HG03196 (cell line): Measurements from ENCODE around the gene CMTM6.
"Not testable (repeated sequence)": the region's sequence is repeated elsewhere in the genome, so short reads cannot be mapped to it uniquely, and the experiment has no call there.

Source experiments
- ATAC-seq: cut with Tn5 transposase; IDR thresholded peaks from one replicate; pipeline ENCODE4 v1.9.1; 2021; ENCODE audit not compliant: unreplicated experiment

CMTM6 gene

DNA sequence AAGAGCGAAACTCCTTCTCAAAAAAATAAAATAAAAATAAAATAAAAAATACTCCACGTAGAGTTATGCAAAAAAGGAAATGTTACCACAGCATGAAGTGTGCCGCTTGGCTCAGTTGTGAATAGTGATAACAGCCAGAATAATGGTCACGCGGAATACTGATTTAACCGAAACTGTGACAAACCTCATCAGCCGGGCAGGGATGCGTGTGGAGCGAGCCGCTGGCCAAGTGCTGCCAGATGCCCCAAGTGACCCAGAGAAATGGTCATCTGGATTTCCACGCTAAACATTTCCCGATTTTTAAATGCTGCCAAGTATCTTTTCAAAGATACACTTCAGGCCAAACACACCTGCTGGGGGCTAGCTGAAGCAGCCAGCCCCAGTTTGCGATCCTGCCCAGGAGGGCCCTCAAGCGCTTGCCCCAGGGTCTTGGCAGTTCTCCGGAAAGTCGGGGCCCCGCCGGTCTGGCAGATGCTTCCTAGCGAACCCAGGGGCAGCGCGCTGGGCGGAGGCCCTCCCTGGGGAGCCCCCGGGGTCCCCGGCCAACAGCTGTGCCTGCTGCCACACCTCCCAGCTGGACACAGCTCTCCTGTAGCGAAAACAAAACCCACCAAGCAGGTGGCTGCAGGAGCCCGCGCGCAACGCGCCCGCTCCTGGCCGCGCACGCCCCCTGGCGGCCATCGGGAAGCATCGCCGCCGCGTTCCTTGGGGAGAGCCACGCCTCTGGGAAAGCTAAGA, 35.1 kb downstream of the CMTM6 start:
- ATAC-seq = no peak

GRCh38 chr3:32466808-32467207, 35.8 kb downstream of the CMTM6 start:
- not testable (repeated sequence) for ATAC-seq

DNA sequence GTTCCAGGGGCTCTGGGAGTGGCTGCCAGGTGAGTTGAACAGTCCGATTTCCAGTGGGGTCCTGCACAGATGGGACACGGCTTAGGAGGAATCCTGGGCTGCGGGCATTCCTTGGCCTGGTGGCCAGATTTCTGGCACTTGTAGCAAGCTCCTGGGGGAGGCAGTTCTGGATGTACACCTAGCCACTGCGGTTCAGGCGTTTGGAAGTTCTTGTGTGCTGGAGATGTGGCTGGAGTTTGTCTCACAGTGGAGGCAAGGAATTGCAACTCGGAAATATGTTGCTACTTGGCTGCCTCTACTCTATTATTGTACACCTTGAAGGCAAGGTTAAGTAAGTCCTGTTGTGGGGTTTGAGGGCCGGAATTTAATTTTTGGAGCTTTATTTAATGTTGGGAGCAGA, 37.9 kb downstream of the CMTM6 start:
- ATAC-seq = not testable (repeated sequence)

DNA sequence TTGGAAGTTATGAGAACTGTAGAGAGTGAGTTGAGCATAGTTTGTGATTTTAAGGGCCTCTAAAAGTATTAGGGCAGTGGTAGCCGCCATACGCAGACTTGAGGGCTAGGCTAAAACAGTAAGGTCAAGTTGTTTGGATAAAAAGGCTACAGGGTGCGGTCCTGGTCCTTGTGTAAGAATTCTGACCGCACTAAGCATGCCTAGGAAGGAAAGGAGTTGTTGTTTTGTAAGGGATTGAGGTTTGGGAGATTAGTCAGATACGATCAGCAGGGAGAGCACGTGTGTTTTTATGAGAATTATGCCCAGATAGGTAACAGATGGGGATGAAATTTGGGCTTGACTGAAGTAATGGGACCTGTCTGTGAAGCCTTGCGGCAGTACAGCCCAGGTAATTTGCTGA, 39.2 kb downstream of the CMTM6 start:
- not testable (repeated sequence) for ATAC-seq

- not testable (repeated sequence) for ATAC-seq
Measured at GRCh38 chr3:32462191-32462986, 40.3 kb downstream of the CMTM6 start.

DNA sequence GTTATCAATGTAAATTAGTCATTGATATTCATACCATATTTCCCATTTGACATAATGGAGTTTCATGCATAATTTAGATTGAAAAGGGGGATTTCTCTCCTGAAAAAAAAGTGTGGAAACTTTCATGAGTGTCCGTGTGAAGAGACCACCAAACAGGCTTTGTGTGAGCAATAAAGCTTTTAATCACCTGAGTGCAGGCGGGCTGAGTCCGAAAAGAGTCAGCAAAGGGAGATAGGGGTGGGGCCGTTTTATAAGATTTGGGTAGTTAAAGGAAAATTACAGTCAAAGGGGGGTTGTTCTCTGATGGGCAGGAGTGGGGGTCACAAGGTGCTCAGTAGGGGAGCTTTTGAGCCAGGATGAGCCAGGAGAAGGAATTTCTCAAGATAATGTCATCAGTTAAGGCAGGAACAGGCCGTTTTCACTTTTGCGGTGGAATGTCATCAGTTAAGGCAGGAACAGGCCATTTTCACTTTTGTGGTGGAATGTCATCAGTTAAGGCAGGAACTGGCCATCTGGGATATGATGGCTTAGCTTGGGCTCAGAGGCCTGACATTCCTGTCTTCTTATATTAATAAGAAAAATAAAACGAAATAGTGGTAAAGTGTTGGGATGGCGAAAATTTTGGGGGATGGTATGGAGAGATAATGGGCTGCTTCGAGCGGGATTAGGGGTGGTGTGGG, 41.7 kb downstream of the CMTM6 start:
- not testable (repeated sequence) for ATAC-seq

GRCh38 chr3:32460031-32460749, 42.5 kb downstream of the CMTM6 start:
- ATAC-seq = peak; percentile 85

- no peak for ATAC-seq
Measured at GRCh38 chr3:32459450-32459849, 43.2 kb downstream of the CMTM6 start.

- ATAC-seq = no peak
Measured at GRCh38 chr3:32457971-32458471, 44.6 kb downstream of the CMTM6 start.

GRCh38 chr3:32456429-32457130, 46.1 kb downstream of the CMTM6 start:
- no peak for ATAC-seq

DNA sequence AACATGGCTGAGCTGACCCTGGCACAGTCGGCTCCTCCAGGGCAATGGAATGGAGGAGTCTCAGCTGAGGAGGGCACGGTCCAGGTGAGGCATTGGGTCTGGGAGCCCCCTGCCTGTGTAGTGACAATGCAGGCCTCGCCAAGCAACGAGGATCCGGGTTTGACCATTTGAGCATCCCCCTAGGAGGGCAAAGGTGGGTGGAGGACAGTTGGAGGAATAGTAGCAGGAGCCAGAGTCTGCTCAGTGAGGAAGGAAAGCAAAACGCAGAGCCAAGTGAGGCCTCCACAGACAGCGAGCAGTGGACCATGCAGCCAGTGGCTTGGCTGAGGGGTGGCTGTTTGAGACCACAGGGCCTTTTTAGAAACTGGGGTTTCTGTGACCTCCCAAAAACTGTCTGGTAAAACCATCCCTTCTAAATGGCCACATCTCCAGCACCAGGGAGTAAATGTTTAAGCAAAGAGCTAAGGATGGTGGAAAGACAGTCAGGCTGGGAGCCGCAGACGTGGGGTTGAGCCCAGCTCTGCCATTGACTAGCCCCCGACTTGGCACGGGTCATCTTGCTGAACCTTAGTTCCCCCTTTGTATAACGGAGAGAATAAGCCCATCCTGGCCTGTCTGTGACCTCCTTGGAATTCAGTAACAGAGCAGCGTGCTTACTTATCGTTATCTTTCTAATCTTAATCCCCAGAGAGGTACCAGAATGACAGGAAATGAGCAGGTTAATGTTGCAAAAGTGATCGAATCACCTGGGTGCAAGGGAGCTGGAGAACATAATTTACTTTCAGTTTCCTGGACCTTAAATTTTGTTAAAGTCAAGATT, 46.8 kb downstream of the CMTM6 start:
- no peak for ATAC-seq

DNA sequence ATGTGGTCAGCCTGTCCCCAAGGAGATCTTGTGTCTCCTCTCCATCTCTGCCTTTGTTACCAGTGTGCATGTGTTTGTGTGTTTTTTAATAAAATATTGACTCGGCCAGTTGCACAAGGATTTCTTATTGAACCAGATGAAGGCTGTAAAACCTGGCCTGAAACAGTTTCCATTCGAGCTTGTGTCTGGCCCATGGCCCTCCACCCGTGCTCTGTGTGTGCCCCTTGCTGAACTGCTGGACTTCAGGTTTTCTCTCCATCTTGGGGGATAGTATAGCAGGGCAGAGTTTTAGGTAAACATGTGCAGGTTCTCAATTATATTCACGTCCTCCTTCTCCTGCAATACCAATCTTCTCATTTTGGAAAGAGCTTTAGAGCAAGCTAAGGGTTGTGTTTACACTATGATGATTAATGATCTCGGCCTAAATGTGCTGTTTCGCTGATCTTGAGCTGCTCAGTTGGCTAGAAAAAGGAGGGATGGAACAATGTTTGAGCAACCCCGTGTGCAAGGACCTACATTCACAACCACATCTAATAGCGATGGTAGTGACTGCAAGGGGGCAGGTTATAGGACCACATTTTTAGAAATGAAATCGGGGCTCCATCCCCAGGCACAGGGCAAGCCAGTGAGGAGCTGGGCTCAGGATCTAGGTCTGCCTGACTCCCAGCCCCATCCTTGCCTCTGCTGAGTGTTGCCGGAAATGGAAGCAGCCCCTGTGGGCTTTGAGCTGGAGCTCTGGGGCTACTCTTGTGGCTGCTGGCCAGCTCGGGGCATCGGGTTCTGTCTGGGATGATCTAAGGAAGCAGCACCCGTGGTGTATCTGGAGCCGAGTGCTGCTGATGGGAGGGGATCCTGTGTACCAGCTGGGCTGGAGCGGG, 47.7 kb downstream of the CMTM6 start:
- no peak for ATAC-seq

GRCh38 chr3:32454111-32454510, 48.5 kb downstream of the CMTM6 start:
- ATAC-seq = no peak

- no peak for ATAC-seq
Measured at GRCh38 chr3:32453346-32453745, 49.3 kb downstream of the CMTM6 start.

DNA sequence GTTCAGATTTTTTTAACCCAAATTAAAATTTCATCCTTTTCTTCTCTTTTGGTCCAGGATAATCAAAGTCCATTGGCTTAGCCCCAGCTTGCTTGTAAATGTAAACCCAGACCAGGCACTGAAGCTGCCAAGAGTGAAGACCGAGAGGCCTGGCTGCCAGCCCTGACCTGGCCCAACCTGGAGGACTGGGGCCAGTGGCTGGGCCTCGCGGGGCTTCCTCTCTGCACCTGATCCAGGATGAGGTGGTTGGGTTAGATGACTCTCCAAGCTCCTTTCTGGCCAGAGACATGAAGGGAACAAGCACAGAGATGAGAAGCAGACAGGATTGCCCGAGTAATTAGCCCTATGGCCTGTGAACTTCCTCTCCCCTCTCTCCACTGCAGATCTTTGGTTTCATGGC, 50.6 kb downstream of the CMTM6 start:
- ATAC-seq = no peak

GRCh38 chr3:32450992-32451659, 51.5 kb downstream of the CMTM6 start:
- ATAC-seq = no peak

DNA sequence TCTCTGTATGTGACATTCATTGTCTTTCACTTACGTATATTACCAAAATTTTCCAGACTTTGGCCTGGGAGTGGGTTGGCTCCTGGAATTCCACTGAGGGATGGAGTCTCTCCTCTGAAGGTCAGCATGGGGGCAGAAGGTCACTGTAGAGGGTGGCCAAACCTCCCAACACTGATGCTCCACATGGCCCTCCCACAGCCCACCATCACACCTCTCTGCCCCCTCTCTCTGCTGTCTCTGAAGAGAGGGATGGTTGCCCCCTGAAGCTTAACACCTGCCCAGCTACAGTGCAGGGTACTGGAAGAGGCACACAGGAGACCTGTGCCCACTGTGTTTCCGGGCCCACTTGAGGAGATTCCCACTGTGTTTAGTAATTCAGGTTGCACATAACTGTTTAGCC, 52.2 kb downstream of the CMTM6 start:
- no peak for ATAC-seq

DNA sequence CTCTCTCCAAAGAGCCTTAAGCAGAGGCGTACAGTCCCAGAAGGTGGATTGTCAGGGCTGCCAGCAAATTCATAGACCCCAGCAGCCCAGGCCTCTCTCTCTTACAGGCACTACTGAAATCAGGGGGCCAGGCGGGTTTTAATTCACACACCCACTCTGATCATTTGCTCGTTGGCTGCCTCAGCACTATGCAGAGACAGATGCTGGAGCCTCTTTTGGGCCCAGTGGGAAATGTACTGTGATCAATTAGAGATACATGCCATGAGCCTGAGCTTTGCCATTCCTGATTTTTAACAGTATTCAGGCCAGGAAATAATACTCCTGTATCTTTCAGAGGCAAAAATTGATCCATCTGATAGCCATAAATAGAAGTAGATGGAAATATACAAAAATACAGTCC, 53.0 kb downstream of the CMTM6 start:
- no peak for ATAC-seq
